ENCODE measurements around the gene STK39.
"Not testable (repeated sequence)": the region's sequence is repeated elsewhere in the genome, so short reads cannot be mapped to it uniquely, and the experiment has no call there.

The STK39 gene

GRCh38 chr2:168042127-168042824 lies 205.1 kb downstream of the STK39 start:
- not testable (repeated sequence) for DNase-seq (ENCODE audit: low read depth)

GRCh38 chr2:168039881-168040280 lies 207.5 kb downstream of the STK39 start:
- no peak for DNase-seq (ENCODE audit: low read depth)

- no peak for DNase-seq (ENCODE audit: low read depth)
Measured at GRCh38 chr2:168037778-168038177, 209.6 kb downstream of the STK39 start.

GRCh38 chr2:168035458-168035857 lies 211.9 kb downstream of the STK39 start:
- no peak for DNase-seq (ENCODE audit: low read depth)

GRCh38 chr2:168034616-168035015 lies 212.8 kb downstream of the STK39 start:
- DNase-seq (ENCODE audit: low read depth) = no peak

- DNase-seq (ENCODE audit: low read depth) = no peak
Measured at GRCh38 chr2:168033966-168034365, 213.4 kb downstream of the STK39 start.

GRCh38 chr2:168032091-168032490 lies 215.3 kb downstream of the STK39 start:
- DNase-seq (ENCODE audit: low read depth) = no peak

- DNase-seq (ENCODE audit: low read depth) = no peak
Measured at GRCh38 chr2:168030862-168031624, 216.4 kb downstream of the STK39 start.

GRCh38 chr2:168029071-168029470 lies 218.3 kb downstream of the STK39 start:
- DNase-seq (ENCODE audit: low read depth) = no peak

- no peak for DNase-seq (ENCODE audit: low read depth)
Measured at GRCh38 chr2:168028362-168028761, 219.0 kb downstream of the STK39 start.

GRCh38 chr2:168025487-168026202 lies 221.8 kb downstream of the STK39 start:
- DNase-seq (ENCODE audit: low read depth) = no peak

GRCh38 chr2:168024459-168024858 lies 222.9 kb downstream of the STK39 start:
- no peak for DNase-seq (ENCODE audit: low read depth)

GRCh38 chr2:168021800-168022587 lies 225.4 kb downstream of the STK39 start:
- no peak for DNase-seq (ENCODE audit: low read depth)

- no peak for DNase-seq (ENCODE audit: low read depth)
Measured at GRCh38 chr2:168015274-168015953, 232.0 kb downstream of the STK39 start.

GRCh38 chr2:168009900-168010299 lies 237.5 kb downstream of the STK39 start:
- DNase-seq (ENCODE audit: low read depth) = no peak

- DNase-seq (ENCODE audit: low read depth) = no peak
Measured at GRCh38 chr2:168008646-168009195, 238.7 kb downstream of the STK39 start.

- no peak for DNase-seq (ENCODE audit: low read depth)
Measured at GRCh38 chr2:168006498-168006897, 240.9 kb downstream of the STK39 start.

- no peak for DNase-seq (ENCODE audit: low read depth)
Measured at GRCh38 chr2:168005586-168005985, 241.8 kb downstream of the STK39 start.

- DNase-seq (ENCODE audit: low read depth) = no peak
Measured at GRCh38 chr2:168003876-168004275, 243.5 kb downstream of the STK39 start.

GRCh38 chr2:168002021-168002553 lies 245.3 kb downstream of the STK39 start:
- DNase-seq (ENCODE audit: low read depth) = no peak

- no peak for DNase-seq (ENCODE audit: low read depth)
Measured at GRCh38 chr2:167992278-167992677, 255.1 kb downstream of the STK39 start.
